Measurements from ENCODE around the gene CABP1. TPM values are rescaled to one million over a fixed set of nuclear protein-coding genes. Genes with fewer than 3 reads are reported as not detected.

The CABP1 gene
- total and polyA plus RNA-seq, 10 of the 15 experiments (the other 5 are each of a cell fraction or from before 2014, with no cell fraction given): 0.16 to 2.4 (median 0.80) TPM; not detected in 2

DNA sequence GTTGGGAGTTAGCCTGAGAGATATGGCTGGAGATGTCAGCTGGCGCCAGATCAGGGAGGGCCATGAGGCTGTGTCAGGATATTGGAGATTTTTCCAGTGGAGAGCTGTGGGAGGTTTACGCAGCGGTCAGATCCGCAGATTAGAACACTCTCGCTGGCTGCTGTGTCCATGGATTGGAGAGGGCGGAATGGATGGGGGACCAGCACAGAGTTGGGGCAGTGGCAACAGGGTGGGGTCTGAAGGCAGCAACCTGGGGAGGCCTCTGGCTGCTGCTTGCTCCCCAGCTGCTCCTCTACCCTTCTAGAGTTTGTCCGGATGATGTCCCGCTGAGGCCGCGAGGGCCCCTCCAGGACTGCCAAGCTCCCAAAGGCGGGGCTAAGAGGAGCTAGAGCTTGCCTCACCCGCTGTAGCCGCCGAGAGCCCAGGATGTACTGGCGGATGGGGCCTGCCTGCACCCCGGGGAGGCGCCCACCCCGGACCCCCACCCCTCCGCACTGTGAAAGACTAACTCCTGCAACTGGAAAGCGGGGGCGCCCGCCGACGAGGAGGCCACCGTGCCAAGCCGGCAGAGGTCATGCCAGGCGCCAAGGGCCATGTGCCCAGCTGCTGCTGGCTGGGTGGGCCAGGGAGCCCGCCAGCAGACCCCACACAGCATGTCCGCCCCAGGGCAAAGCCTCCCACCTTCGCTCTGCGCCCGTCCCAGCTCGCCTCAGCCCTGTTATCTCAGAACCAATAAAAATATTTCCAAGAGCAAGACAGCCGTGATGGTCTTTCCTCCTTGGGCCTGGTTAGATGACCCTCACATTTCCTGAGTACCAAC lies 26.4 kb downstream of the CABP1 start:
- intact Hi-C loops (cut with micrococcal nuclease; ENCODE audit: unreplicated experiment) (no loop called here), in situ Hi-C loops (cut with MboI) (no loop called here)
- DNase-seq (ENCODE audit: low read depth, low spot score): no peak
- ChIA-PET RAD21 (ENCODE audit: unreplicated experiment) (interaction anchor here (1.0 to 1.8 kb wide), 7 partner anchors 12 to 43 kb away, joined by 3 to 13 read pairs (median 4); partner anchors contain the start of gene MLEC), SMC1A (ENCODE audit: uncharacterized antibody, unreplicated experiment) (interaction anchor here (0.7 to 18.2 kb wide), 6 partner anchors 10 to 86 kb away, joined by 3 to 149 read pairs (median 20); partner anchors contain the start of genes MLEC and POP5), CTCF (interaction anchor here (0.9 to 9.7 kb wide), 8 partner anchors 10 to 84 kb away, joined by 3 to 184 read pairs (median 4); no protein-coding TSS in a partner anchor), POLR2A (interaction anchor here (0.5 to 5.7 kb wide), 9 partner anchors 8 to 1186 kb away, joined by 3 to 57 read pairs (median 6); partner anchors contain the start of gene MLEC)
- no peak for ATAC-seq
- H3K4me2 ChIP-seq (ENCODE audit: control insufficient read depth, insufficient read depth): no peak overlapping the region
- no peak overlapping the region for H3K27ac ChIP-seq (ENCODE audit: control insufficient read depth, insufficient read depth)
- peaks cover 3% of the 10 kb centered on the region; the same call in 2 of the 3 replicates for H3K9me3 ChIP-seq (replicated peaks; ENCODE audit: control insufficient read depth, insufficient read depth, low read length)
- peaks cover 40% of the 10 kb centered on the region for H3K4me1 ChIP-seq (ENCODE audit: control insufficient read depth, insufficient read depth, low read length)
- no TSS peak for BruUV-seq (replicated peaks)
- no peak for FAIRE-seq
- H3K27me3 ChIP-seq (replicated peaks in 1 of 2; ENCODE audit: control insufficient read depth in 2 of 2, insufficient read depth in 2 of 2, low read length in 1 of 2): no peaks in the 10 kb centered on the region
- H2AFZ ChIP-seq (ENCODE audit: control insufficient read depth, low read depth, low read length): no peak overlapping the region
- TF ChIP-seq, protein P1, sequence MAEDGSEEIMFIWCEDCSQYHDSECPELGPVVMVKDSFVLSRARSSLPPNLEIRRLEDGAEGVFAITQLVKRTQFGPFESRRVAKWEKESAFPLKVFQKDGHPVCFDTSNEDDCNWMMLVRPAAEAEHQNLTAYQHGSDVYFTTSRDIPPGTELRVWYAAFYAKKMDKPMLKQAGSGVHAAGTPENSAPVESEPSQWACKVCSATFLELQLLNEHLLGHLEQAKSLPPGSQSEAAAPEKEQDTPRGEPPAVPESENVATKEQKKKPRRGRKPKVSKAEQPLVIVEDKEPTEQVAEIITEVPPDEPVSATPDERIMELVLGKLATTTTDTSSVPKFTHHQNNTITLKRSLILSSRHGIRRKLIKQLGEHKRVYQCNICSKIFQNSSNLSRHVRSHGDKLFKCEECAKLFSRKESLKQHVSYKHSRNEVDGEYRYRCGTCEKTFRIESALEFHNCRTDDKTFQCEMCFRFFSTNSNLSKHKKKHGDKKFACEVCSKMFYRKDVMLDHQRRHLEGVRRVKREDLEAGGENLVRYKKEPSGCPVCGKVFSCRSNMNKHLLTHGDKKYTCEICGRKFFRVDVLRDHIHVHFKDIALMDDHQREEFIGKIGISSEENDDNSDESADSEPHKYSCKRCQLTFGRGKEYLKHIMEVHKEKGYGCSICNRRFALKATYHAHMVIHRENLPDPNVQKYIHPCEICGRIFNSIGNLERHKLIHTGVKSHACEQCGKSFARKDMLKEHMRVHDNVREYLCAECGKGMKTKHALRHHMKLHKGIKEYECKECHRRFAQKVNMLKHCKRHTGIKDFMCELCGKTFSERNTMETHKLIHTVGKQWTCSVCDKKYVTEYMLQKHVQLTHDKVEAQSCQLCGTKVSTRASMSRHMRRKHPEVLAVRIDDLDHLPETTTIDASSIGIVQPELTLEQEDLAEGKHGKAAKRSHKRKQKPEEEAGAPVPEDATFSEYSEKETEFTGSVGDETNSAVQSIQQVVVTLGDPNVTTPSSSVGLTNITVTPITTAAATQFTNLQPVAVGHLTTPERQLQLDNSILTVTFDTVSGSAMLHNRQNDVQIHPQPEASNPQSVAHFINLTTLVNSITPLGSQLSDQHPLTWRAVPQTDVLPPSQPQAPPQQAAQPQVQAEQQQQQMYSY (CRISPR knock-in tag; IDR thresholded peaks at IDR 0.05): no peak
- no peak for TF ChIP-seq FOXK2 (IDR thresholded peaks at IDR 0.05)
- TF ChIP-seq, protein P2, sequence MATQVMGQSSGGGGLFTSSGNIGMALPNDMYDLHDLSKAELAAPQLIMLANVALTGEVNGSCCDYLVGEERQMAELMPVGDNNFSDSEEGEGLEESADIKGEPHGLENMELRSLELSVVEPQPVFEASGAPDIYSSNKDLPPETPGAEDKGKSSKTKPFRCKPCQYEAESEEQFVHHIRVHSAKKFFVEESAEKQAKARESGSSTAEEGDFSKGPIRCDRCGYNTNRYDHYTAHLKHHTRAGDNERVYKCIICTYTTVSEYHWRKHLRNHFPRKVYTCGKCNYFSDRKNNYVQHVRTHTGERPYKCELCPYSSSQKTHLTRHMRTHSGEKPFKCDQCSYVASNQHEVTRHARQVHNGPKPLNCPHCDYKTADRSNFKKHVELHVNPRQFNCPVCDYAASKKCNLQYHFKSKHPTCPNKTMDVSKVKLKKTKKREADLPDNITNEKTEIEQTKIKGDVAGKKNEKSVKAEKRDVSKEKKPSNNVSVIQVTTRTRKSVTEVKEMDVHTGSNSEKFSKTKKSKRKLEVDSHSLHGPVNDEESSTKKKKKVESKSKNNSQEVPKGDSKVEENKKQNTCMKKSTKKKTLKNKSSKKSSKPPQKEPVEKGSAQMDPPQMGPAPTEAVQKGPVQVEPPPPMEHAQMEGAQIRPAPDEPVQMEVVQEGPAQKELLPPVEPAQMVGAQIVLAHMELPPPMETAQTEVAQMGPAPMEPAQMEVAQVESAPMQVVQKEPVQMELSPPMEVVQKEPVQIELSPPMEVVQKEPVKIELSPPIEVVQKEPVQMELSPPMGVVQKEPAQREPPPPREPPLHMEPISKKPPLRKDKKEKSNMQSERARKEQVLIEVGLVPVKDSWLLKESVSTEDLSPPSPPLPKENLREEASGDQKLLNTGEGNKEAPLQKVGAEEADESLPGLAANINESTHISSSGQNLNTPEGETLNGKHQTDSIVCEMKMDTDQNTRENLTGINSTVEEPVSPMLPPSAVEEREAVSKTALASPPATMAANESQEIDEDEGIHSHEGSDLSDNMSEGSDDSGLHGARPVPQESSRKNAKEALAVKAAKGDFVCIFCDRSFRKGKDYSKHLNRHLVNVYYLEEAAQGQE (IDR thresholded peaks at IDR 0.05; ENCODE audit: low read depth, low read length): no peak
- no peak for TF ChIP-seq KAT2A (conservative IDR thresholded peaks at IDR 0.05; ENCODE audit: control insufficient read depth, low read depth, low read length)
- TF ChIP-seq PAX5 (IDR thresholded peaks at IDR 0.05; ENCODE audit: borderline replicate concordance, low read depth, low read length): no peak
- no peak for TF ChIP-seq ZNF384 (IDR thresholded peaks at IDR 0.05; ENCODE audit: borderline replicate concordance, low read depth, low read length)
- no peaks in the 10 kb centered on the region for H3K36me3 ChIP-seq (ENCODE audit: control insufficient read depth in 2 of 2, insufficient read depth in 2 of 2, low read length in 1 of 2)
- no peaks in the 10 kb centered on the region for H3K79me2 ChIP-seq (ENCODE audit: control insufficient read depth, insufficient read depth, low read length)
- H3K4me3 ChIP-seq: no peak overlapping the region
- H3K9ac ChIP-seq (ENCODE audit: control insufficient read depth, insufficient read depth, low read length): no peak overlapping the region
- 98% methylated on average over 21 of the region's 34 CpGs for WGBS (ENCODE audit: insufficient coverage, insufficient replicate concordance, low lambda C conversion rate, missing lambda C conversion rate)
- H4K20me1 ChIP-seq (ENCODE audit: control insufficient read depth, insufficient read depth): no peaks in the 10 kb centered on the region
